B cell (primary cell): Measurements from ENCODE around the gene CMIP. TPM values are rescaled to one million over a fixed set of nuclear protein-coding genes. Genes with fewer than 3 reads are reported as not detected.

Experiments
- ATAC-seq: fragments of 200-7000 bp; cut with Tn5 transposase; one replicate; pipeline ENCODE4 v1.10.0; 2021; ENCODE audit warnings: low read depth, mild to moderate bottlenecking, moderate number of reproducible peaks, moderate library complexity
- CTCF ChIA-PET: fragments of 350-600 bp; sonication (Branson Sonifier 250); formaldehyde crosslinking; loops from one replicate; lab custom pipeline; 2021; ENCODE audit warnings: antibody characterized with exemption, inconsistent platforms; lab: Charles Lee
- POLR2A ChIA-PET: fragments of 350-600 bp; sonication (Branson Sonifier 250); formaldehyde crosslinking; loops from one replicate; lab custom pipeline; 2021; ENCODE audit warnings: antibody characterized with exemption; lab: Charles Lee
- DNase-seq: peaks from one replicate; pipeline ENCODE4 v3.0.0; 2013
- H2AFZ ChIP-seq: 2 replicates; pipeline ENCODE4 v1.6.1; 2012; ENCODE audit warnings: mild to moderate bottlenecking, low read depth, low read length; ENCODE audit not compliant: insufficient read depth, poor library complexity, severe bottlenecking
- H3K27ac ChIP-seq, 2 donors: 1 replicate in 1 of 2; 2 replicates in 1 of 2; pipeline ENCODE4 v1.5.1; 2012 to 2013; ENCODE audit warnings: low read length in 2 of 2, mild to moderate bottlenecking in 2 of 2, moderate library complexity in 1 of 2
- H3K27me3 ChIP-seq, 4 experiments: fragments of 200-600 bp in 1 of 4; sonication (generic) in 1 of 4; replicated peaks in 1 of 4; 1 replicate in 2 of 4; 2 replicates in 2 of 4; pipeline versions ENCODE4 v1.6.1 to v1.7.0; 2013 to 2016; ENCODE audit warnings: low read length in 3 of 4, mild to moderate bottlenecking in 2 of 4, mixed read lengths in 1 of 4, moderate library complexity in 1 of 4; ENCODE audit not compliant: insufficient read depth in 4 of 4, control insufficient read depth in 3 of 4; ENCODE audit errors: control extremely low read depth in 1 of 4
- H3K36me3 ChIP-seq, 2 experiments: replicated peaks in 1 of 2; 1 replicate in 1 of 2; 2 replicates in 1 of 2; pipeline versions ENCODE4 v1.6.1 to v1.7.1; 2013; ENCODE audit warnings: low read length in 1 of 2; ENCODE audit not compliant: insufficient read depth in 2 of 2, control insufficient read depth in 1 of 2; ENCODE audit errors: control extremely low read depth in 1 of 2, extremely low read depth in 1 of 2
- H3K4me1 ChIP-seq, 2 donors: fragments of 200-600 bp in 1 of 2; sonication (generic) in 1 of 2; 1 replicate in 1 of 2; 2 replicates in 1 of 2; pipeline versions ENCODE4 v1.5.1 to v1.6.1; 2013 to 2017; ENCODE audit warnings: low read length in 2 of 2; ENCODE audit not compliant: control insufficient read depth in 2 of 2, insufficient read depth in 2 of 2
- H3K4me2 ChIP-seq: replicated peaks from 2 replicates; pipeline ENCODE3; 2012; ENCODE audit warnings: mild to moderate bottlenecking, low read depth, low read length; ENCODE audit not compliant: poor library complexity, severe bottlenecking
- H3K4me3 ChIP-seq, 5 experiments: fragments of 200-600 bp in 1 of 5; sonication (generic) in 1 of 5; 1 replicate in 3 of 5; 2 replicates in 2 of 5; pipeline versions ENCODE4 v1.5.1 to v1.7.0; 2011 to 2016; ENCODE audit warnings: low read length in 4 of 5, mild to moderate bottlenecking in 4 of 5, low read depth in 2 of 5, control low read depth in 1 of 5, moderate library complexity in 1 of 5; ENCODE audit not compliant: insufficient read depth in 1 of 5; ENCODE audit errors: control extremely low read depth in 1 of 5, extremely low read depth in 1 of 5
- H3K79me2 ChIP-seq: fragments of 200-600 bp; sonication (generic); one replicate; pipeline ENCODE4 v1.6.0; 2016; ENCODE audit warnings: low read length; ENCODE audit not compliant: control insufficient read depth, insufficient read depth
- H3K9ac ChIP-seq: fragments of 200-600 bp; sonication (generic); 2 replicates; pipeline ENCODE4 v1.6.1; 2017; ENCODE audit warnings: mild to moderate bottlenecking, low read length, moderate library complexity
- H3K9me3 ChIP-seq, 3 donors: one replicate each; pipeline versions ENCODE4 v1.6.1 to v1.7.1; 2013; ENCODE audit warnings: low read length in 2 of 3; ENCODE audit not compliant: control insufficient read depth in 2 of 3, insufficient read depth in 1 of 3; ENCODE audit errors: control extremely low read depth in 1 of 3
- H4K20me1 ChIP-seq: 2 replicates; pipeline ENCODE4 v1.6.0; 2012; ENCODE audit warnings: mild to moderate bottlenecking, low read length; ENCODE audit not compliant: insufficient read depth, control insufficient read depth, poor library complexity, severe bottlenecking
- H3K27ac Mint-ChIP-seq: one replicate; pipeline ENCODE4 v1.8.0; 2021; ENCODE audit warnings: mixed read lengths
- H3K27me3 Mint-ChIP-seq: one replicate; pipeline ENCODE4 v1.8.0; 2021; ENCODE audit warnings: mixed read lengths
- H3K4me1 Mint-ChIP-seq: one replicate; pipeline ENCODE4 v1.8.0; 2021; ENCODE audit warnings: mixed read lengths
- H3K4me3 Mint-ChIP-seq: one replicate; pipeline ENCODE4 v1.8.0; 2021; ENCODE audit warnings: mixed read lengths
- H3K9me3 Mint-ChIP-seq: one replicate; pipeline ENCODE4 v1.8.0; 2022; ENCODE audit warnings: mixed read lengths; ENCODE audit not compliant: insufficient read depth
- CTCF ChIP-seq: fragments of 200-600 bp; IDR thresholded peaks from one replicate; pipeline ENCODE4 v1.8.0; 2022; ENCODE audit warnings: antibody characterized with exemption, mild to moderate bottlenecking
- EZH2 ChIP-seq: IDR thresholded peaks from 2 replicates; pipeline ENCODE4 v1.6.1; 2012; ENCODE audit warnings: borderline replicate concordance, low read depth, mild to moderate bottlenecking, moderate library complexity, low read length; ENCODE audit not compliant: insufficient read depth, poor library complexity, severe bottlenecking
- WGBS: methylation state at CpG from one replicate; pipeline ENCODE4 v1.1.5; 2013; ENCODE audit warnings: missing lambda C conversion rate; ENCODE audit not compliant: insufficient coverage; 5-methylcytosine and 5-hydroxymethylcytosine counted together
- intact Hi-C: fragments of 100-400 bp; cut with micrococcal nuclease; formaldehyde crosslinking; loops from one replicate; pipeline ENCODE4 v1.10.0; 2022
- polyA plus RNA-seq: library from polyadenylated mRNA; depleted of rRNA; stranded (reverse); fragments of >200 nt; gene quantifications from 2 replicates; pipeline ENCODE4 v1.2.3, GENCODE V29; 2012
- total RNA-seq, 2 donors: library from RNA; stranded (reverse); fragments of 120-200 nt in 1 of 2; gene quantifications; 1 replicate in 1 of 2; 2 replicates in 1 of 2; pipeline versions ENCODE4 v1.2.3 to v1.2.4, GENCODE V29; 2013 to 2022

CMIP gene
- total and polyA plus RNA-seq, 2 donors (not counting 1 experiment from before 2014, with no cell fraction given): 27.1 to 155 TPM

- no peak for ATAC-seq
- no peak for TF ChIP-seq EZH2
- no peak for TF ChIP-seq CTCF
- Histone ChIP-seq H3K9me3 (no peaks in the 10 kb centered on the region), H4K20me1 (peaks cover 35% of the 10 kb centered on the region), H3K4me1 (no peaks in the 10 kb centered on the region), H3K79me2 (peaks cover 67% of the 10 kb centered on the region), H3K27ac (no peak overlapping the region), H3K36me3 (peaks cover 0 to 80% of the 10 kb centered on the region in 2 experiments), H3K9ac (no peak overlapping the region), H3K4me3 (no peak overlapping the region), H2AFZ (no peak overlapping the region), H3K27me3 (no peaks in the 10 kb centered on the region), H3K4me2 (no peak overlapping the region)
- no peak for DNase-seq
- no peaks in the 10 kb centered on the region for H3K9me3 Mint-ChIP-seq
- no peak overlapping the region for H3K27ac Mint-ChIP-seq
- H3K27me3 Mint-ChIP-seq: no peaks in the 10 kb centered on the region
- intact Hi-C loops: no loop called here
- CTCF ChIA-PET: no interaction called here
- POLR2A ChIA-PET: no interaction called here
- WGBS: 97% methylated on average over 15 of the region's 15 CpGs
- no peaks in the 10 kb centered on the region for H3K4me1 Mint-ChIP-seq
- H3K4me3 Mint-ChIP-seq: no peak overlapping the region
Measured at GRCh38 chr16:81676883-81677737, 232.5 kb downstream of the CMIP start.
